ENCODE measurements around the gene ADRB2. TPM values are rescaled to one million over a fixed set of nuclear protein-coding genes. Genes with fewer than 3 reads are reported as not detected.

Gene ADRB2
- total RNA-seq (2021; ENCODE audit: unreplicated experiment) (1.0 TPM), Bru-seq, nascent RNA (percentile 43 among the genes with signal in this experiment), BruChase-seq, experiment 1, labeled RNA remaining after a 2-hour chase (percentile 54 among the genes with signal in this experiment), BruChase-seq, experiment 2, labeled RNA remaining after a 6-hour chase (percentile 30 among the genes with signal in this experiment)
- 0.40 TPM for polyA plus RNA-seq (2012; ENCODE audit: insufficient read length)
- long read RNA-seq: 0 reads

DNA sequence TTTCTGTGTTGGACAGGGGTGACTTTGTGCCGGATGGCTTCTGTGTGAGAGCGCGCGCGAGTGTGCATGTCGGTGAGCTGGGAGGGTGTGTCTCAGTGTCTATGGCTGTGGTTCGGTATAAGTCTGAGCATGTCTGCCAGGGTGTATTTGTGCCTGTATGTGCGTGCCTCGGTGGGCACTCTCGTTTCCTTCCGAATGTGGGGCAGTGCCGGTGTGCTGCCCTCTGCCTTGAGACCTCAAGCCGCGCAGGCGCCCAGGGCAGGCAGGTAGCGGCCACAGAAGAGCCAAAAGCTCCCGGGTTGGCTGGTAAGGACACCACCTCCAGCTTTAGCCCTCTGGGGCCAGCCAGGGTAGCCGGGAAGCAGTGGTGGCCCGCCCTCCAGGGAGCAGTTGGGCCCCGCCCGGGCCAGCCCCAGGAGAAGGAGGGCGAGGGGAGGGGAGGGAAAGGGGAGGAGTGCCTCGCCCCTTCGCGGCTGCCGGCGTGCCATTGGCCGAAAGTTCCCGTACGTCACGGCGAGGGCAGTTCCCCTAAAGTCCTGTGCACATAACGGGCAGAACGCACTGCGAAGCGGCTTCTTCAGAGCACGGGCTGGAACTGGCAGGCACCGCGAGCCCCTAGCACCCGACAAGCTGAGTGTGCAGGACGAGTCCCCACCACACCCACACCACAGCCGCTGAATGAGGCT is at the start of gene ADRB2:
TSS of gene ADRB2 (plus strand) at position 559 of the 686 bp plus-strand sequence. CDS start 221 bp downstream, outside the sequence.
- Histone ChIP-seq H3K36me3 (ENCODE audit: control insufficient read depth, insufficient read depth, low read length) (no peaks in the 10 kb centered on the region; the same call in 1 of the 2 replicates), H3K9me3 (ENCODE audit: control insufficient read depth, insufficient read depth, low read depth, low read length) (no peaks in the 10 kb centered on the region), H3K27ac (ENCODE audit: low read length) (no peak within 1 kb of the TSS; the same call in 1 of the 2 replicates), H3K4me1 (ENCODE audit: control insufficient read depth, insufficient read depth, low read length) (peaks cover 10% of the 10 kb centered on the region; the same call in 1 of the 2 replicates), H3K27me3 (ENCODE audit: control insufficient read depth, insufficient read depth, low read length) (no peaks in the 10 kb centered on the region; the same call in 1 of the 2 replicates), H3K4me3 (ENCODE audit: low read depth in 2 of 2, low read length in 2 of 2) (peak within 1 kb of the TSS; percentile 56 to 86)
- intact Hi-C loops (cut with micrococcal nuclease; ENCODE audit: unreplicated experiment): loop anchor here (10.0 kb wide), 3 partner anchors 169 to 289 kb away; no protein-coding TSS in a partner anchor
- CTCF ChIA-PET: no interaction called here
- TF ChIP-seq, protein P1, sequence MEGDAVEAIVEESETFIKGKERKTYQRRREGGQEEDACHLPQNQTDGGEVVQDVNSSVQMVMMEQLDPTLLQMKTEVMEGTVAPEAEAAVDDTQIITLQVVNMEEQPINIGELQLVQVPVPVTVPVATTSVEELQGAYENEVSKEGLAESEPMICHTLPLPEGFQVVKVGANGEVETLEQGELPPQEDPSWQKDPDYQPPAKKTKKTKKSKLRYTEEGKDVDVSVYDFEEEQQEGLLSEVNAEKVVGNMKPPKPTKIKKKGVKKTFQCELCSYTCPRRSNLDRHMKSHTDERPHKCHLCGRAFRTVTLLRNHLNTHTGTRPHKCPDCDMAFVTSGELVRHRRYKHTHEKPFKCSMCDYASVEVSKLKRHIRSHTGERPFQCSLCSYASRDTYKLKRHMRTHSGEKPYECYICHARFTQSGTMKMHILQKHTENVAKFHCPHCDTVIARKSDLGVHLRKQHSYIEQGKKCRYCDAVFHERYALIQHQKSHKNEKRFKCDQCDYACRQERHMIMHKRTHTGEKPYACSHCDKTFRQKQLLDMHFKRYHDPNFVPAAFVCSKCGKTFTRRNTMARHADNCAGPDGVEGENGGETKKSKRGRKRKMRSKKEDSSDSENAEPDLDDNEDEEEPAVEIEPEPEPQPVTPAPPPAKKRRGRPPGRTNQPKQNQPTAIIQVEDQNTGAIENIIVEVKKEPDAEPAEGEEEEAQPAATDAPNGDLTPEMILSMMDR (IDR thresholded peaks at IDR 0.05): no peak
- TF ChIP-seq SIN3A (IDR thresholded peaks at IDR 0.05; ENCODE audit: borderline replicate concordance, insufficient read depth, low read depth, low read length) (no peak), POLR2AphosphoS5 (IDR thresholded peaks at IDR 0.05; ENCODE audit: low read depth, low read length) (peak; percentile 85), TCF7L2 (IDR thresholded peaks at IDR 0.05; ENCODE audit: low read depth, low read length) (peak; percentile 82; the same call in 1 of the 2 replicates)
- TF ChIP-seq, protein P2, sequence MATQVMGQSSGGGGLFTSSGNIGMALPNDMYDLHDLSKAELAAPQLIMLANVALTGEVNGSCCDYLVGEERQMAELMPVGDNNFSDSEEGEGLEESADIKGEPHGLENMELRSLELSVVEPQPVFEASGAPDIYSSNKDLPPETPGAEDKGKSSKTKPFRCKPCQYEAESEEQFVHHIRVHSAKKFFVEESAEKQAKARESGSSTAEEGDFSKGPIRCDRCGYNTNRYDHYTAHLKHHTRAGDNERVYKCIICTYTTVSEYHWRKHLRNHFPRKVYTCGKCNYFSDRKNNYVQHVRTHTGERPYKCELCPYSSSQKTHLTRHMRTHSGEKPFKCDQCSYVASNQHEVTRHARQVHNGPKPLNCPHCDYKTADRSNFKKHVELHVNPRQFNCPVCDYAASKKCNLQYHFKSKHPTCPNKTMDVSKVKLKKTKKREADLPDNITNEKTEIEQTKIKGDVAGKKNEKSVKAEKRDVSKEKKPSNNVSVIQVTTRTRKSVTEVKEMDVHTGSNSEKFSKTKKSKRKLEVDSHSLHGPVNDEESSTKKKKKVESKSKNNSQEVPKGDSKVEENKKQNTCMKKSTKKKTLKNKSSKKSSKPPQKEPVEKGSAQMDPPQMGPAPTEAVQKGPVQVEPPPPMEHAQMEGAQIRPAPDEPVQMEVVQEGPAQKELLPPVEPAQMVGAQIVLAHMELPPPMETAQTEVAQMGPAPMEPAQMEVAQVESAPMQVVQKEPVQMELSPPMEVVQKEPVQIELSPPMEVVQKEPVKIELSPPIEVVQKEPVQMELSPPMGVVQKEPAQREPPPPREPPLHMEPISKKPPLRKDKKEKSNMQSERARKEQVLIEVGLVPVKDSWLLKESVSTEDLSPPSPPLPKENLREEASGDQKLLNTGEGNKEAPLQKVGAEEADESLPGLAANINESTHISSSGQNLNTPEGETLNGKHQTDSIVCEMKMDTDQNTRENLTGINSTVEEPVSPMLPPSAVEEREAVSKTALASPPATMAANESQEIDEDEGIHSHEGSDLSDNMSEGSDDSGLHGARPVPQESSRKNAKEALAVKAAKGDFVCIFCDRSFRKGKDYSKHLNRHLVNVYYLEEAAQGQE (IDR thresholded peaks at IDR 0.05; ENCODE audit: insufficient read depth in 1 of 2, low read depth in 2 of 2, low read length in 1 of 2): no peak
- ATAC-seq: peak; percentile 98
- POLR2A ChIA-PET: no interaction called here
- BruUV-seq (replicated peaks): no TSS peak
- in situ Hi-C loops (cut with HindIII; ENCODE audit: low pct_unique_long_range_greater_than_20kb, low sequenced_read_pairs): no loop called here
- peak; percentile 71 for DNase-seq (ENCODE audit: low read depth, low spot score)

DNA sequence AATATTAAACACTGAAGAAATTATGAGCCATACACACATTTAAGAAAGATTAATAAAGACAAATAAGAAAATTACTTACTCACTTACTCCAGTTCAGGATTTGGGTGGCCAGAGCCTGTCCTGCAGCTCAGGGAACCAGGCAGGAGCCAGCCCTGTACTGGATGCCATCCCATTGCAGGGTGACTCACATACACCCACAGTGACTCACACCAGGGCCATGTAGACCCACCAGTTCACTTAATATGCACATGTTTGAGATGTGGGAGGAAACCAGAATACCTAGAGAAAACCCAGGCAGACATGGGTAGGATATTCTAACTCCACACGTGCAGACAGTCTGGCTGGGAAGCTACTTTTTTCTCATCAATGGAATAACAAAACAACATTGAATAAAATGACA is 49.6 kb upstream of the ADRB2 start:
- no peak overlapping the region for H3K27ac ChIP-seq (ENCODE audit: low read length)
- peak; percentile 82; the same call in 1 of the 2 replicates for ATAC-seq
- H3K9me3 ChIP-seq (ENCODE audit: control insufficient read depth, insufficient read depth, low read depth, low read length): no peaks in the 10 kb centered on the region
- POLR2A ChIA-PET: no interaction called here
- CTCF ChIA-PET: no interaction called here
- intact Hi-C loops (cut with micrococcal nuclease; ENCODE audit: unreplicated experiment): no loop called here
- no peak overlapping the region for H3K4me3 ChIP-seq (ENCODE audit: low read depth in 2 of 2, low read length in 2 of 2)
- TF ChIP-seq TCF7L2 (IDR thresholded peaks at IDR 0.05; ENCODE audit: low read depth, low read length): no peak
- in situ Hi-C loops (cut with HindIII; ENCODE audit: low pct_unique_long_range_greater_than_20kb, low sequenced_read_pairs): no loop called here
- no peak for DNase-seq (ENCODE audit: low read depth, low spot score)
- no TSS peak for BruUV-seq (replicated peaks)
- H3K4me1 ChIP-seq (ENCODE audit: control insufficient read depth, insufficient read depth, low read length): no peaks in the 10 kb centered on the region
- H3K36me3 ChIP-seq (ENCODE audit: control insufficient read depth, insufficient read depth, low read length): no peaks in the 10 kb centered on the region
- H3K27me3 ChIP-seq (ENCODE audit: control insufficient read depth, insufficient read depth, low read length): no peaks in the 10 kb centered on the region; the same call in 1 of the 2 replicates

Measured in Panc1 (cell line).